Astrocyte of the spinal cord (primary cell): Measurements from ENCODE around the gene PEX11A.

Source experiments
- DNase-seq: peaks from one replicate; pipeline ENCODE4 v3.0.0; 2011; ENCODE audit warnings: low read depth, low spot score
- H3K4me3 ChIP-seq: 2 replicates; pipeline ENCODE4 v1.5.1; 2011; ENCODE audit warnings: low read depth, mild to moderate bottlenecking, low read length, moderate library complexity
- in situ Hi-C: cut with HindIII; loops from 2 replicates; pipeline ENCODE4 v1.10.0; 2017; ENCODE audit warnings: low sequenced_read_pairs
- TF ChIP-seq, protein P1 (sequence below): IDR thresholded peaks from 2 replicates; pipeline ENCODE4 v1.5.1; 2012; ENCODE audit warnings: low read depth, mild to moderate bottlenecking, low read length, inconsistent platforms

Gene PEX11A

DNA sequence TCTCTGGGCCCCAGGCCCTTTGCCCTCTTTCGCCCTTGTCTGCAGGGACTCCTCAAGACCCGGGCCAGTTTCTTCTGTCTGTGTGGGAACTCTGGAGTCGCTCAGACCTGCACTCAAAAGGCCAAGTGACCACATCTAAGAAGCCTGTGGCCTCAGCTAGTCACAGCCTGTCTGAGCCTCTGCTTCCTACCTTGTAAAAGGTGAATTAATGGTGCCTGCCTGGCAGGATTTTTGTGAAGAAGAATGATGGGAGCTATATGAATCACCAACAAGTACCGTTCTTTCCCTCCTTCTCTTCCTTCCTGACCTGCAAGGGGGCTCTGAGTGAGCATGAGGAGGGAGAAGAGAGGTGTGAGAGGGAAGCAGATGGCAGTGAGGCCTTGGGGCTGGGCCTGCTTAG is 18.9 kb downstream of the PEX11A start:
- H3K4me3 ChIP-seq: no peak overlapping the region
- no peak for DNase-seq
- TF ChIP-seq, protein P1, sequence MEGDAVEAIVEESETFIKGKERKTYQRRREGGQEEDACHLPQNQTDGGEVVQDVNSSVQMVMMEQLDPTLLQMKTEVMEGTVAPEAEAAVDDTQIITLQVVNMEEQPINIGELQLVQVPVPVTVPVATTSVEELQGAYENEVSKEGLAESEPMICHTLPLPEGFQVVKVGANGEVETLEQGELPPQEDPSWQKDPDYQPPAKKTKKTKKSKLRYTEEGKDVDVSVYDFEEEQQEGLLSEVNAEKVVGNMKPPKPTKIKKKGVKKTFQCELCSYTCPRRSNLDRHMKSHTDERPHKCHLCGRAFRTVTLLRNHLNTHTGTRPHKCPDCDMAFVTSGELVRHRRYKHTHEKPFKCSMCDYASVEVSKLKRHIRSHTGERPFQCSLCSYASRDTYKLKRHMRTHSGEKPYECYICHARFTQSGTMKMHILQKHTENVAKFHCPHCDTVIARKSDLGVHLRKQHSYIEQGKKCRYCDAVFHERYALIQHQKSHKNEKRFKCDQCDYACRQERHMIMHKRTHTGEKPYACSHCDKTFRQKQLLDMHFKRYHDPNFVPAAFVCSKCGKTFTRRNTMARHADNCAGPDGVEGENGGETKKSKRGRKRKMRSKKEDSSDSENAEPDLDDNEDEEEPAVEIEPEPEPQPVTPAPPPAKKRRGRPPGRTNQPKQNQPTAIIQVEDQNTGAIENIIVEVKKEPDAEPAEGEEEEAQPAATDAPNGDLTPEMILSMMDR: no peak
- in situ Hi-C loops: no loop called here

DNA sequence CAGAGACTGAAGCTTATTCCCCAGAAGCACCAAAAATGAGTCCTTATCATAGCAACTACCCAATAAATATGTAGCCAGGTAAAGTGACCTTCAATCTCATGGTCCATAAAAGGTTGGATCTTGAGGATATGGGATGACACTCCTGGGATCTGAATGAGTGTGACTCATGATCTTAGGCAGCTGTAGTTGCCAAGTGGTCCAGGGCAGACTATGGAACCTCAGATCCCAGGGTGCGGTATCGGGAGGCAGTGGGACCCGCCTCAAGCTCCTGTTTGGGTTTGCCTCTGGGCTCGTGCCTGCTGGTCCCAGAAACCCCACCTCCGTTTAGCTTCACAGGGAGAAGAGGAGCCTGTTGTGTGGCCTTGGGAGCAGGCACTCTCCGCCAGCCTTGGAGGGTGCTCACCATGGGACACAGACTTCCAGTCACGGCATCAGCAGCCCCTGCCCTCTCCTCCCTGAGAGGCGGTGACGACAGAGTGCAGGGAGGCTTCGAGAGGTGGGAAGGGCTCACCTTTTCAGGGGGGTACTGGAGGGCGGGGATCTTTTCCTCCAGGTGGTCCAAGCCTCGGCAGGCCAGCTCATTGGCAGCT is 19.5 kb downstream of the PEX11A start:
- no peak for DNase-seq
- no peak overlapping the region for H3K4me3 ChIP-seq
- in situ Hi-C loops: no loop called here
- TF ChIP-seq, protein P1: no peak

DNA sequence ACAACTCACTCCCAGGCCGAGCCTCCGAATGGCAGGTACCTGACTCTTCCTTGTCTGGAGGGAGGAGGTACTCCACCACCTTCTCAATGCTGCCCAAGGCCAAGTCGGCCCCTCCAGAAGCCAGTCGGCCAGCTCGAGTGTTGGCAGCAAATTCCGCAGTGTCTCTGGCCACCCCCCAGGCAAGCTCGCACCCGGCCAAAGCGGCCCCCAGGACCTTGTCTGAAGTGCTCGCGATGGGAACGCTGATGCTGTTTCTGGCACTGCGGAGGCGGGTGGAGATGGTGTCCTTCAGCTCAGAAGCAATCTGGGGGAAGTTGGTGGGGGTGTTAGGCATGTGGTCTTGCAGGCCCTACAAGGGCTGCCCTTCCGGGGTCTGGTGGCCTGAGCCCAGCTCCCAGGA is 20.6 kb downstream of the PEX11A start:
- no peak for DNase-seq
- in situ Hi-C loops: no loop called here
- TF ChIP-seq, protein P1: no peak
- H3K4me3 ChIP-seq: no peak overlapping the region

DNA sequence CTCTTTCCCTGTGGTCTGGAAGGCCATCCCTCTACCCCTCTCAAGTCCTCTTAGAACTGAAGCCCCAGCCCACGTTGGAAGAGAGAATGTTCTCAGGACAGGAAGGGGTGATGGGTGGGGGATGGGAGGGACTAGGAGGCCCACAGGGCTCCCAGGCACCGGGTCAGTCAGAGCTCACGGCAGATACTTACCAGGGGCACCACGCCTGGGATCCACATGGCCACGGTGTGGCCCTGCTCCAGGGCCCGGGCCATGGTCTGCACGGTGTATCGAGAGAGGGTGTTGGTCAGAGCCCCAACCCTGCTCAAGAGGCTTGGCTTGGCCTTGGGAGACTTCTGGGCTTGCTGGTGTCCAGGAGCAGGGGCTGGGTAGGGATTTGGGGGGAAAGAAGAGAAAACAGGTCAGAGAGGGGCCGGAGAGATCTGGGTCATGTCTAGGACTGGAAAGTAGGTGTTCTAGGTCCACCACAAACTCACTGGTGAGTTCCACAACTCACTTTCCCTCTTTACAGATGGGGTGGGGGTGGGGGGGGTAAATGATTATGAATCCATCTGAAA is 21.2 kb downstream of the PEX11A start:
- no peak for DNase-seq
- in situ Hi-C loops: no loop called here
- TF ChIP-seq, protein P1: no peak
- H3K4me3 ChIP-seq: no peak overlapping the region

DNA sequence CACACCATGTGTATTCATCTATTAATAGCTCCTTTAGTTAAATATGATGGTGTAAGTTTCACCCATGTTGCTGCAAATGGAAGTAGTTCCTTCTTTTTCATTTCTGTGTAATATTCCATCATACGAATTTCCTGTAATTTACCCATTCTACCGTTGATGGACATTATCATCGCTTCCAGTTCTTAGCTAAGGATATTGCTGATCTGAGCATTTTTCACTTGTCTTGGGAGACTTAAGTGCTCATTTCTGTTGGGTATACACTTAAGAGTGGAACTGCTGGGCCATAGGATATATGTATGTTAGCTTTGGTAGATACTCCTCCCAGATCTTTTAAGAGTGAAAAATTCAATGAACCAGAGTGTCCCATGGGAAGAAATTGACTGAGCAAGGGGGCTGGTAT is 22.4 kb downstream of the PEX11A start:
- TF ChIP-seq, protein P1: no peak
- in situ Hi-C loops: no loop called here
- no peak for DNase-seq
- no peak overlapping the region for H3K4me3 ChIP-seq

DNA sequence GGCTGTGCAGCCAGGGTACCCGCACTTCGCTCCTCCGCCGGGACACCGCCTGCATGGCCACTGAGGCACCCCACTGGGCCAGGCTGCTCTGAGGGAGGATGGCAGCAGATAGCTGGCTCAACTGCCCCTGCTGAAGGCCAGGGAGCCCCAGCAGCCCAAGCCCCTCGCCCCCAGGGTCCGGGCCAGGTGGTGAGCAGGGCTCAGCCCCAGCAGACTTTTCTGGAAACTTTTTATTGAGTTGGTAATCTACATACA is 22.9 kb downstream of the PEX11A start:
- DNase-seq: no peak
- in situ Hi-C loops: no loop called here
- TF ChIP-seq, protein P1: no peak
- no peak overlapping the region for H3K4me3 ChIP-seq
